GM18502 (cell line): ENCODE data around the gene PLA2R1.
A peak's percentile ranks its signal among the peaks of the same experiment; 100 is the strongest.

Experiments
- ATAC-seq: cut with Tn5 transposase; IDR thresholded peaks from one replicate; pipeline ENCODE4 v1.9.1; 2021; ENCODE audit warnings: mild to moderate bottlenecking; ENCODE audit not compliant: unreplicated experiment, poor library complexity

PLA2R1 gene

DNA sequence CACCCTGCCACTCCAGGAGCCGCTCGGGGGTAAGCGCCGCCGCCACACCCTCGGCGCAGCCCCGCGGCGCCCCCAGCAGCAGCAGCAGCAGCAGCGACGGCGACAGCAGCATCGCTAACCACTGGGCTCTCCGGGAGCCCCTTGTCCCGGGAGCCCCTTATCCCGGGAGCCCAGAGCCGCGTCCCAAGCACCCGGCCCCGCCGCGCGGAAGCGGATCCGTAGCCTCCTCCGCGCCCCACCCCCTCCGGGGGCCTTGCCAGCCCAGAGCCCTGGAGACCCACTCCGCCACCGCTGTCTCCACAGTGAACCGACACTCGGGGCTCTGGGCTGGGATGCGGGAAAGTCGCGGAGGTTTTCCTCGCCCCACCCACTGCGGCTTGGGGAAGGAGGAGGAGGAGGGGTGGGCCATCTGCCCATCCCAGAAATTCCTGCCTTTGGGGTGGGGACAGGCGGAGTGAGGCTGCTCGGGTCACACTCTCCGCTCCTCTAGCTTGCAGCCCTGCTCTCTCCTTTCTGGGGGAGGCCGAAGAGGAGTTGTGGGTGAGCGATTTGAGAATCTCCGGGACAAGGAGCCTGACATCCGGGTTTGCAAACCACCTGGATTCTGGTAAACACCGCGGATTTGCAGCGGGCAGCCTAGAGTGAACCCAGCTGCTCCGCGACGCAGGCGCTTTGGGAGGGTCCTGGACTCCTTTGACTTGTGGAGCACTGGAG lies at the start of gene PLA2R1:
Gene PLA2R1, minus strand, starts transcription at position 324 of the 714 bp plus-strand sequence. Its CDS starts 212 bp downstream, at position 112.
- no peak for ATAC-seq

DNA sequence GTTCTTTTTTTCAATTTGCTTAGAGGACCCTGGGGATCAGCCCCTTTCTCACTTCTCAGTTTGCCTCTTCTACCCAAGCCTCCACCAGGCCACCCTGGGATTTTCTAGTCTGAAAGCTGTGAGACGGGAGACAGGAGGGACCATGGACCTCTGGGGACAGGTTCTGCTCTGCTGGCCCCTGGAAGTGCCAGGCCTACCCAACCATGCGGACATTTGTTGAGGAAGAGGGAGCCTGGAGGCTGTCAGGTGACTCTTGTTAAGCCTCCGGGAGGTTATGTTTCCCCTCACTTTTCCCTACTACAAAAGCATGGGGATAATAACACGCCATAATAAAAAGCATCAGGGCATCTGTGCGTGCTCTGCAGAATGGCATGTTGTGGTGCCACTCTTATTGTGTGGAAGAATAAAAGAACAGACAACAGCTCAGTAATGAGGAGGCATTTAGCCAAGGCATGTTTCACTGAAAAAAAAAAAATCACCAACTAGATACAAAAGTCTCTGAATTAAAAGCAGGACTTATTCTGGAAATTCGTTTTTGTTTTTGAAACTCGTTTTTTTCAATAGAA lies 48.3 kb upstream of the PLA2R1 start:
- ATAC-seq, result no peak

DNA sequence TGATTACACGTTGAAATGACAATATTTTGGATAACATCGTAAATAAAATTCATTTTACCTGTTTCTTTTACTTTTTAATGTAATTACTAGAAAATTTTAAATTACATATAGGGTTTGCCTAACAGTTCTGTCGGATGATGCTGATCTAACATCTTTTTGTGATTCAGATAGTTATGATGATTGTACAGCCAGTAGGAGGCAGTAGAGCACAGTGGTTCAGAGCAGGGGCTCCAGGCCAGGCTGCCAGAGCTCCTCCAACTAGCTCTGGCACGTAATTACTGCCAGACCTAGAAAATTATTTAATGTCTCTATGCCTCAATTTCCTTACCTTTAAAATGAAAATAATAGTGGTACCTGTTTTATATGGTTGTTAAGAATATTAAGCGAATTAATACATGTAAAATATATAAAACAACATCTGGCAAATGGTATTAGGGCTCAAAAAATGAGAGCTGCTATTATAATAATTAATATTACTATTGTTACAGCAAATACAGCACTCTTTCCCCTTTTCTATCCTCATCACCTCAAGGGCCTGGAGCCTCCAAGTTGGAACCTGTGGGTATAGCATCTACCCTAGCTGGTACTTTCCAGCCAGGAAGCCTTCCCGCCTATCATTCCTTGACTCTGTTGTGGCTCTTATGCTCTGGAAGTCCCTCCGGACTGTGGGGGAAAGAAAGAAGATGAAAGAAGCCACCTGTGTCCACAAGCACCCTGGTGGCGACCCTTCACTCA lies 47.7 kb upstream of the PLA2R1 start:
- ATAC-seq, result peak; percentile 75

DNA sequence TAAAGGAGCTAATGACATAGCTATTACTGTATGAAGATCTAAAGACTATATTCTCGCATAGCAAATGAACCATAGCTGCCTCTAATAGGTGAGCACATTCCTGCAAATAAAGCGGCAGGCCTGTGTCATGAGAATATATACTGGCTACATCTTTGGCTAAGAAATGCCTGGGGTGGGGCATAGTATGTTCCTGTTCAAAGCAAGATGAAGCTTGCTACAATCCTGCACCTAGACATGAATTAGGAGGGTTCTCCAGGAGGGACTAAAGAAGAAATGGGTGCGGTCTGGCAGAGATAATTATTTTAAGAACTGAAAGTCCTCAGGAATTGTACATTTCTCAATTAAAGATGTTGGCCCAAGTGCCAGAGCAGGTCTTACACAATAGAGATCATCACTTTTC lies 46.8 kb upstream of the PLA2R1 start:
- no peak for ATAC-seq

DNA sequence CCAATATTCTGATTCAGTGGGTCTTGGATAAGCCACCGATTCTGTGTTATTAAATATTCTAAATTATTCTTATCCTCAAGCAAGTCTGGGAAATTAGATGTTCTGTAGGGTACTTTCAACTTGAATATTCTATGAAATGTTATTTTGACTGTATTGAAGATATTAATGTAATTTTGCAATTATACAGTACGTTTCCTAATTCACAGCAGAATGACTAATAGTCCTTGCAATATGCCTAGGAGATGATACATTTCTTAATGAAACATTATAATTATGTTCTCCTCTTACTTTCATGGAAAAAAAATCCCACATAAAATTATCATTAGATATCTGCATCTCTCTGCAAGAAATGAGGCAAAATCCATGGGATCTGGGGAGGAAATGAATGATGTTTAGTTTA lies 46.2 kb upstream of the PLA2R1 start:
- ATAC-seq, result no peak

DNA sequence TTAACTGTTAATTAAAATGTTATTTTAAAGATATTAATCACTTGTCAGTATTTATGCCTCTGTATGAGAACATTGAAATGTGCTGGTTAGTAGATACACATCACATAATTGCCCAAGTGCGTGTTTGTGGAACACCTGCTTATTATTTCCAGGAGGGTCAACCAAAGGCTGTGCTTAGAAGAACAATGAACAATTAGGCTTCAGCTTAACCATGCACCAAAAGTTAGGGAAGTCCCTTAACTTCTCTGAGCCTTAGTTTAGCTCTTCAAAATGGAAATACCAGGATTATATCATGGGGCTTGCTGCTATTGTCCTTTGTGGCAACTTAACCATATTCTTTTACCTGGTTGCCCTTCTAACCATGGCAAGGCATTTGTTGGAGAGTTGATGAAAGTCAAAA lies 43.0 kb upstream of the PLA2R1 start:
- no peak for ATAC-seq

DNA sequence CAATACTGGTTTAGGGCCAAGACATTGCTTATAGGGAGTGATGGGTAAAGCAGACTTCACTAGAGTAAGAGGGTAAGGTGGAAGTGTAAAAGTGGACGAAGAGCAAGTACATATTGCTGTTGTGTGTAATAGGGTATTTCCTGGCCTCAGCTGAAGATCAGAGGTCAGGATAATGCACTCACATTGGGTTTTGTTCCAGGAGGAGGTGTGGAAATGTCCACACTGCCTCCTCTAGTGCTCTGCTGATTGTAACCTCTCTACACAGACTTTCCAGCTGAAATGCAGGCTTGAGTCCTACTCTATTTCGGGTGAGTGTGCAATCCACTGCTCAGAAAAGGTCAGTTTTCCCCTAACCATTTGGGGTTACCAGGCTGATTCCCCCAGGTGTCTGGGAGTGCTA lies 41.7 kb upstream of the PLA2R1 start:
- no peak for ATAC-seq

DNA sequence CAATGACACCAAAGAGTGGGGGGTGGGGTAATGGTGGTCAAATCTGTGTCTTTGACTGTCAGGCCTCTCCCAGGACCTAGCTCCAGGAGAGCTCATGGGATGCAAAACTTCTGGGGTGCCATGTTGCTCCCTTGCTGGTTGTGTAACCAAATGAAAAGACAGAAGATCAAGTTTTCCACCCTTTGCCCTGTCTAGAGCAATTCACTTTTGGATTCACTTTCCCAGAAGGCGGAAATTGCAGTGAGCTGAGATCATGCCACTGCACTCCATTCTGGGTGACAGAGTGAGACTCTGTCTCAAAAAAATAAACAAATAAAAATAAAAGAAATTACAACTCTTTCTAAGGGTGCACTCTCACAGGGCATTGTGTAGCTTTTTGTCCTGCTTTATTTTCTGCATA lies 34.9 kb upstream of the PLA2R1 start:
- ATAC-seq, result no peak

DNA sequence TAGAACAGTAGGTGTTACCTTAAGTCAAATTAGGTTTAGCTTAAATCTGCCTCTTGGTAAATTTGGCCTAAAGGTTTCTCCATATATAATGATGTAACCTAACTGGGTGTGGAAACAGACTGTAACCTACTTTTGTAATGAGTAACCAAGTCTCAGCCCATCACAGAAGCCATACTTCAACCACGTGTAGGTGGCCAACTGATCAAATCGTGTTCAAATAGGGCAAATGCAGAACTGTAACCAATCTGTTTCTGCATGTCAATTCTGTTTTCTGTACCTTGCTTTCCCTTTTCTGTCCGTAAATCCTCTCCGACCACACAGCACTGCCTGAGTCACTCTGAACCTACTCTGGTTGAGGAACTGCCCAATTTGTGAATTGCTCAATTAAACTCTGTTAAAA lies 34.0 kb upstream of the PLA2R1 start:
- peak; percentile 46 for ATAC-seq

DNA sequence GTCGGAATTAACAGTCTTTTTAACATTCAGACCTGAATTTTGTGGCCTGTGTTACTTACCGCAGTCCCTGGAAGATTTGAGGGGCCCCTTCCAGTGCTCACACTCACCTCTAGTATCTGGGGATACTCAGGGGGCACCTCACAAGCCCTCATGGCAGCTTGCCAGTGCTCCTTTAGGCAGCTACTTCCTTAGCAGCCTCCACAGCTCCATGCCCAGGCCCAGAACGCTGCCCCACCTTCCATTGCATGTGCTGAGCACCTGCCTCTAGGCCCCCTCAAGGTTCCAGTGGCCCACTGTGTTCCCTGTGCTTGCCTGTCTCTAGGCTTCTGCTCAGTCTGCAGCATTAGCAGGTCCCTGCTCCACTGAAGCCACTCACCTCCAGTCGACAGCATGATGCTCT lies 30.0 kb upstream of the PLA2R1 start:
- ATAC-seq, result no peak

DNA sequence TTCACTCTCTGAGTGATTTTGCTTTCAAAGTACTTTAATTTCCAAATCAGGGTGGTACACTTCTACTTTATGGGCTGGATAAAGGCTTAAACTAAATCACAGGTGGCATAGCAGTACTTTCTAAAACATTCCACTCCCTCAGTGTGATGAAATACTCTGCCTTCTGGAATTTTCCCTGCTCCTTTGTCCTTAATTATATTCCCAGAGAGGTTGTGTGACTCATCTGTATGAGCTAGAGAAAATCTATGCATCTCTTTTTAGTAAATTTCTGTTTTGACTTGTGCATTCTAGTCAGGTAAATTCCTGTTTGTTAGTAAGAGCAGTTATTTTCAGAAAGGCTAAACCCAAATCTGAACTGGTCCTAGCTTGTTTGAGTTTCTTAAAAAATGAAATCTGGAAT lies 29.0 kb upstream of the PLA2R1 start:
- ATAC-seq, result no peak

DNA sequence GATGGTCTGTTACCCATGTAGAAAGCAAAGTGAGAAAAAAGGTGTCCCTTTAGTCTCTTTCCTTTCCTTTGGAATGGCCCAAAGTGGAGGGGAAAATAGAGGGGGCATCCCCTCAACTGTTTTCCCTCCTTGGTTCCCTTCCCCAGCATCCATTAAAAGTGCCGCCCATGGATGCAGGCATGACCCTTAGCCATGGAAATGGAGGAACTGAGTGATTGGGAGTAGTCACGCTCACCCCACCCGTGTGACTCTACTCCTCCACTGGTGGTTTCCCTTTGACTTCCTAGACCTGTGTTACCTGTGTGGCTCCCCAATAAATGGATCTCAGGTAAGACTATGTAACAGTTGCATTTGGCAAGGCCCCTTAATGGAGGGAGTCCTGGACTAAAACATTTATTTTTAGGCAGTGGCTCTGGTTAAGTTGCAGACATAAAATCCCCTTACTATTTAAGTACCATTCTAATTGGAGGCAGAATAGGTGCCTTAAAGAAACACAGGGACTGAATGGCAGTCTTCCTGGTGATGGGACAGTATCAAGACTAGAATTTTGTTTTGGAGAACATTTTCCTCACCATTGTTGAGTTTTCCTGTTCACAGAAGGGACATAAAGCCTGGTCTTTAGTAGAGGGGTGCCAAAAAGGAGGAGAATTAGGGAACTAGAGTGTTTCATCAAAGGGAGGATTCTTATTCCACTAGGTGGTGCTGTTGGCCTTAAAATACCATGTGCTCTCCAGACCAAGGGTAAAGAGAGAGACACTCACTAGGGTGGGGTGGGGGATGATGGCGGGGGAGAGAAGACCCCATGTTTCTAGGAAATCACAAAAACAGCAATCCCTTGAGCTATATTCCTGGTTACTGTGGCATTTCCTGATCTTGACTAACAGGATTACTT lies 25.7 kb upstream of the PLA2R1 start:
- no peak for ATAC-seq

DNA sequence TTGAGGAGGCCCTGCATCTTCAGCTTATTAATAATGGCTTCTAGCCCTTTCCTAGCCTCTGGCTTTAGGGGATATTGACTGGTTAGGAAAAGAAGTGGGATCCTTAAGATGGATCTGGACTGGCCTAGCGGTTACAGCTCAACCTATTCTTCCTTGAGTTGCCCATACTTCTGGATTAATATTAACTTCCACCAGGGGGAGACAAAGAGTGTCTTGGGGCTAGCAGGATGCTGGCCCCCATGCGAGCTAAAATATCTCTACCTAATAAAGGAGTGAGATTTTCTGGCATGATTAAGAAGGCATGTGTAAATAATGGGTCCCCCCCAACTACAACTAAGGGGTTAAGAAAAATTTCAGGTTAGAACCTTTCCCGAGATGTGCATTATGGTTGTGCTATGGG lies 23.2 kb upstream of the PLA2R1 start:
- ATAC-seq, result no peak

DNA sequence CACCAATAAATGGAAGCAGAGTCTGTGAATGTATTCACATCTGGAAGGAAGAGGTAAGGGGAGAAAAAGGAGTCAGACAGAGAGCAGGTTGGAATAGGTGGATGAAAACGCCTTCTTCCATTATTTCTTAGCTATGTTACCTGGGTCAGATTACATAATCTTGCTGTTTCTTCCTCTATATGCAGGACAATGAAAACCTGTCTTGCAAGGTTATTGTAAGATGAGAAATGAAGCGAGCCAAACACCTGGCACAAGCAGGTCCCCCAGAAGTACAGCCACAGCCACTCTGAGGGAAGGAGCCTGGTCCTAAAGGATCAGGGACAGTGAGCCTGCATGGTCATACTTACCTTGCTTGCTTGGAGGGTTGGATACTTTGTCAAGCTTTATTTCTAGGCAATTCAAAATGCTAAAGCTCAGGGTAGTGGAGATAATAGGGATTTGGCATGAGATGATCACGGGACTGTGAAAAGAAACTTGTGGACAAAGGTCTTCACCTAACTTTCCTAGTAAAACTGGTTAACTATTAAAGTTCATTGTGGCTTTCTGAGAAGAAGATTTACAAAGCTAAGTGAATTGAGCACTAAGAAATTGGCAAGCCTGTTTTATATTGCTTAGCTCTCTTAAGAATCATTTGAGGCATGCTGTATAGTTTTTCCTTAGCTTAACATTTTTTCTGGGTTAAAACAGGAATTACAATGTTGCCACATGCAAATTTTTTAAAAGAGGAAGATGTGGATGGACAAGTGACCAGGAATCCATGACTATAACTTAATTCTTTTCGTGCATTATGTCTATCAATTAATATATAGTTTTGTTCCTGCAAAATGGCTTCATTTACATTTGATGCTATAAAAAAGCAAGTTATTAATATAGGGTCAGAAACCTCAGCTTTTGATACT lies 15.7 kb upstream of the PLA2R1 start:
- ATAC-seq, result no peak

DNA sequence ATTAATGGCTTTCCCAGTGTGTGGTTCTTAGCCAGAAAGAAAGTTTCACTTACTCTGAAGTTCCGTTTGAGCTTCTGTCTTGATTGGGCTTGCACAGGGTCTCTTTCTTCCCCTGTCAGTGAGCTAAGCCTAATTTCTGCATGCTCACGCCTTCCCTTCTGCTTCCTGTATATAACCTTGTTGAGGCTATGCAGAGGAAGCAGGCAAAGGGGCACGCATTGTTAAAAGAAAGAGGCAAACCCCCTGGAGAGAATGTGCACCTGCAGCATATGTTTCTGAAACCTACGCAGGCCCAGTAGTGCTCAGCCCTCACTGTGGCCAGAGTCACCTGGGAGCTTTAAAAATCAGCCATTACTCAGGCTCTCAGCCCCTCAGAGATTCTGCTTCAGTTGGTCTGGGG lies 14.5 kb upstream of the PLA2R1 start:
- ATAC-seq, result no peak

DNA sequence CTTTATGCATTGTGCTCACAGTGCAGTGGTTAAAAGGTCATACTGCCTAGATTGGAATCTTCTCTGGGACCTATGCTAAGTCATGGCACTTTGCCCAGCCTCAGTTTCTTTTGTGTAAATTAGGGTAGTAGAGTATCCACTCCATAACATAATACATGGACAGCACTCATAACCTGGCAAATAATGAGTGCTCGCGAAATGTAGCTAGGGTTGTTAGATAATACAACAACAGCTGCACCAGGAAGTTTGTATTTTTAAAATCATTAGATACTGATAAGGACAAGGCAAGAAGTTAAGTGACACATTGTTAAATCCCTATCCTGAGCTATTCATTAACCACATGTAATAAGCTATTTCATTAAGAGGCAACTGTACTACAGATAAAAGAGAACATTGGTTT lies 13.8 kb upstream of the PLA2R1 start:
- no peak for ATAC-seq

DNA sequence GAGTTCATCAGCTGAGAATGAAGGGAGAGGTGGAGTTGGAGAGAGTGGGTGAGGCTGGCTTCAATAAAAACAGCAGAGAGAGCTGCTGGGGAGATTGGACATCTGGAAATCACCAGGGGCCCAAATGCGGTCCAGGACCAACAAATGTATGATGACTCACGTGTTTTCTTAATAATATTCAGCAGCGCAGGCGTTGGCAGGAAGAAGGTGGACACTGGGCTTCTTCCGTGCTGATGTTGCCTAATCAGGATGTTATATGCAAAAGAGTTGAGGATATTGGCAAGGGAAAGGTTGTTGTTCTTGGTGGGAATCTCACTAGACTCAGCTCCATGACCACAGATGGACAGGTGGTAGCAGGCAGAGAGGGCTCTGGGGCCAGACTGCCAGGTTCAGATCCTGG lies 12.8 kb upstream of the PLA2R1 start:
- no peak for ATAC-seq

DNA sequence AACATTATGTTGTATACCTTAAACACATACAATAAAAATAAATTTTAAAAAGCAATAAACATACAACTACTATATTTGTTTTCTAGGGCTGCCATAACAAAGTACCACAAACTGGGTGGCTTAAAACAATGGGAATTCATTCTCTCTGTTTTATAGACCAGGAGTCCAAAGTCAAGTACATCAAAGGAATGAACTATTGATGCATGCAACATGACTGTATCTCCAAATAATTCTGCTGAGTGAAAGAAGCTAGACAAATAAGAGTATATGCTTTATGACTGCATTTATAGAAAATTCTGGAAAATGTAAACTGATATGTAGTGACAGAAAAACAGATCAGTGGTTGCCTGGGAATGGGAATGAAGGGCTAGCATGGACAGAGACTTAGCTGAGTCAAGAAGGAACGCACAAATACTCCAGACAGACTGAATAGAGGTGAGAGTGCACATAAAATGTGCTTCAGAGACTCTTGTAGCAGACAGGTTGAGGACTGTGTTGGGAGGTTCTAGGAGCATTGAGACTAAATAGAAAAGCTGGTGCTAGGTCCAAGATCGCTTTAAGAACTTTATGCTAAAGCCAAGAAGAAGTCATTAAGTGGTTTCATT lies 11.0 kb upstream of the PLA2R1 start:
- no peak for ATAC-seq

DNA sequence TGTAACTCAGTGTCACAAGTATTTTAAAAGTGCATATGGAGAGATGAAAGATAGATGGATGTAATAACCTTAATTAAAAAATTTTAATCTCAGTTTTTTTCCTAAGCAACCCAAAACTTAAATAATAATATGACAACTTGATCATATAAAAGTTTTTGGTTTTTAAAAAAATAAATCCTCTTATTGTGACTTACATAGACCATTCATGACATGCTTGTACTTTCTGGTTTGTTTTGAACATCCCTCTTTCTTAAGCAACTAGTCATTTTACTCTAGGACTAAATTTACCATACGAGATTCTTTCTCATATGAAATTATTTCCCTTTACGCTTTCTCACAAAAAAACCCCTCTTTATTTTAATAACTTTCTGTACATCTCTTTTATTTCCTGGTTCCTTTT lies 6.5 kb upstream of the PLA2R1 start:
- no peak for ATAC-seq
